Hematopoietic multipotent progenitor cell treated with erythropoietin and hydrocortisone succinate and interleukin-3 and kit ligand, for 6 days (in vitro differentiated cells): ENCODE data around the gene NFKB1.
"Not testable (repeated sequence)": the region's sequence is repeated elsewhere in the genome, so short reads cannot be mapped to it uniquely, and the experiment has no call there.

Experiments used
- DNase-seq: peaks from one replicate; pipeline ENCODE4 v3.0.0-alpha.2; 2015

The NFKB1 gene

DNA sequence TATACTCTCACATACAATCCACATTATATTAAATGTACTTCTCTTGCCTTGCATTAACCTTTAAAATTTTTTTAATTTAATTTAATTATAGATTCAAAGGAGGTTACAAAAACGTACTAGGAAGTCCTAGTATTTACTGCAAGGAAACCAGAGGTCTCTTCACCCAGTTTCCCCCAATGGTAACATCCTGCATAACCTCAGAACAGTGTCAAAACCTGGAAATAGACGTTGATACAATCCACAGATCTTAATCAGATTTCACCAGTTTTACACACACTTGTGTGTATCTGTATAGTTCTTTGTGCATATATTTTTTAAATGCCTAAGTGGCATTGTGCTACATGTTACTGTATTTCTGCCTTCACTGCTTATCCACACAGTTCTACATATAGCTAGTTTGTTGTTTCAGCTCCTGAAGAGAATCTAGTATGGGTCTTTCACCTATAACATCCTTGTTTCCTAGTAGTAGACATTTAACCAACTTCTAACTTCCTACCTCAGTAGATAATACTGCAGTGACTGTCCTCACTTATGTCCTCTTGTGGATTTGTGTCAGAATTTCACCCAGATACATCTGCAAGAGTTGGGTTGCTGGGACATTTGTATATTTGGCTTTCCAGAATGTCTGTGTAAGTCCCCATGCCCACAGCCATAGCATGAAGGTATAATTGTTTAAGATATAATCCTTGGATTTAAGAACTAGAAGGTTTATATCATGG is 103.2 kb downstream of the NFKB1 start:
- DNase-seq, result no peak

DNA sequence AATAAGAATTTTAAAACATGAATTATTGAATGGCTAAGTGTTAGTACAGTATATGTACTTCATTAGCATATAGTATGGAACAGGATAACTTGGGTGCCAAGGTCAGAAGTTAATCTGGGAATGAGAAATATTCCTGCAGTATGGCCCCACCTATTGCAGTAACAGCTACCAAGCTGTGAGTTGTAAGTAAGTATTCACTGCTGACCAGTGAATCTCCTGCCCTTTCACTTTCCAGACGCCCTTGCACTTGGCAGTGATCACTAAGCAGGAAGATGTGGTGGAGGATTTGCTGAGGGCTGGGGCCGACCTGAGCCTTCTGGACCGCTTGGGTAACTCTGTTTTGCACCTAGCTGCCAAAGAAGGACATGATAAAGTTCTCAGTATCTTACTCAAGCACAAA is 105.1 kb downstream of the NFKB1 start:
- no peak for DNase-seq

DNA sequence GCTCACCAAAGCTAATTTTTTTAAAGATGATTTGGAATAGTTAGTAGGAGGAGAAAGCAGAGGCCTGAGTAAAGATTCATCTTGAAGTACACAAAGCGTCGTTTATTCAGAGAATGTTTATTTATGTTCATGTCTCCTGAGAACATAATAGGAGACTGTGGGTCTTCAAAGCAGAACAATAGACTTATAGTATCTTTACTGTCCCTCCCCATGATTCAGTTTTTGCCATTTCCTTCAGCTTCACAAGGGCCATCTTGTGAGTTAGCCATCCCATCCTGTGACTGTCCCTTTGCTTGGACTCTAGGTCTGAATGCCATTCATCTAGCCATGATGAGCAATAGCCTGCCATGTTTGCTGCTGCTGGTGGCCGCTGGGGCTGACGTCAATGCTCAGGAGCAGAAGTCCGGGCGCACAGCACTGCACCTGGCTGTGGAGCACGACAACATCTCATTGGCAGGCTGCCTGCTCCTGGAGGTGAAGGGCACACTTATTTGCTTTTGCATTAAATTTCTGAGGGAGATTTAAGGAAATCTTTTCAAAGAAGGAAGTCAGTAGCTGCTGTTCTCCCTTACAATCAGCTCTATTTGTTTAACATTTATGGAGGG is 105.8 kb downstream of the NFKB1 start:
- no peak for DNase-seq

DNA sequence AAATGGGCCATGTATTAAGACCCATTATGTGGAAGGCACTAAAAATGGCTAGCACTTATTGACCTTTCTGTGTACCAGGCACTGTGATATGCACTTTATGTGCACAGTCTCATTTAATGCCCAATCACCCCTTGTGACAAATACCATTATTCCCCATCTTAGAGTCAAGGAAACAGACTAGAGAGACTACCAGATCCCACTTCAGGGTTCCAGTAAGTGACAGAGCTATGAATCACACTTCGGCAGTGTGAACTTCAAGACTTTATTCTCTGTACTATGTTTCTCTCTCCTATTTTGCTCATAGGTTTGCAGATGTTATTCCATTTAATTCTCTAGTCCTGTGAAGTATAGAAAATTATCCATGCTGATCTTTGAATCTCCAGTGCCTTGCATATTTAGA is 107.0 kb downstream of the NFKB1 start:
- no peak for DNase-seq

DNA sequence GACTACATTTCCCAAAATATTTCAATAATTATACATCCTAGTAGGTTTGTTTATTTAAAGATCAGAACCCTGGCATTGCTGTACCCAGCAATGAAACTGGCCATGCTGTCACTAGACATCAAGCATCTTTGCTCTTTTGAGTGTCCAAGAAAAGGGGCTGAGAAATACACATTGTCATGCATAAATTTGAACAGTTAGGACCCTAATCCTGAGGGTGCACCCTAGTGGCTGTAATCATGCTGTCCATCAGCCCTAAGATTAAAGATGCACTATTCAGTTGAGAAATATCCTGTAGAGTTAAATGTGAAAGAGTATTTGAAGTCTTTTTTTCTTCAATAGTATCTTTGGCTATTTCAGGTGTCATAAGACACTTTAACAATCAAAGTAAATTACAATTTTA is 108.8 kb downstream of the NFKB1 start:
- DNase-seq, result peak; percentile 50

DNA sequence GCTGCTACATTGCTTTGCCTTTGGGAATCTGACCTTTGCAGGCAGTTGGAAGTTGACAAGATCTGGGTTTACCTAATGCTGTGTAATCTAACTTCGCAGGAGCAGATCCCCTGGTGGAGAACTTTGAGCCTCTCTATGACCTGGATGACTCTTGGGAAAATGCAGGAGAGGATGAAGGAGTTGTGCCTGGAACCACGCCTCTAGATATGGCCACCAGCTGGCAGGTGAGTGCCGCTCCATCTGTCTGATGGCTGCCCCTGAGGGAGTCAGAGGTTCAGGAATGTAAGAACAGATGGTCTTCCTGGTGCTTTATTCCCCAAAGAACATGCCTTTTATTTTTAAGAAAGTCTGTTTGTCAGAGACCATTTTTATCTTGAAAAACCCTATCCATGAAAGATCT is 109.3 kb downstream of the NFKB1 start:
- DNase-seq, result no peak

DNA sequence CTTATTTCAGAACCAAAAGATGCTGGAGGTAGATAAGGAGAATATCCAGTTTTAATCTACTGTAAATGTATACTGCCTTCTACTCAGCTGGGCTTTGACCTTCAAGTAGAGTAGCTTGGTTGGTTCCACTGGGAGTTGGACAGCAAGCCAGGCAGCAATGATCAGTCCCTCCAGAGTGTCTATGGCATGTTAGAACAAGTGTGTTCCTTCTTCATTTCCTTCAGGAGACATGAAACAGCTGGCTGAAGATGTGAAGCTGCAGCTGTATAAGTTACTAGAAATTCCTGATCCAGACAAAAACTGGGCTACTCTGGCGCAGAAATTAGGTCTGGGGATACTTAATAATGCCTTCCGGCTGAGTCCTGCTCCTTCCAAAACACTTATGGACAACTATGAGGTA is 111.1 kb downstream of the NFKB1 start:
- DNase-seq, result no peak

DNA sequence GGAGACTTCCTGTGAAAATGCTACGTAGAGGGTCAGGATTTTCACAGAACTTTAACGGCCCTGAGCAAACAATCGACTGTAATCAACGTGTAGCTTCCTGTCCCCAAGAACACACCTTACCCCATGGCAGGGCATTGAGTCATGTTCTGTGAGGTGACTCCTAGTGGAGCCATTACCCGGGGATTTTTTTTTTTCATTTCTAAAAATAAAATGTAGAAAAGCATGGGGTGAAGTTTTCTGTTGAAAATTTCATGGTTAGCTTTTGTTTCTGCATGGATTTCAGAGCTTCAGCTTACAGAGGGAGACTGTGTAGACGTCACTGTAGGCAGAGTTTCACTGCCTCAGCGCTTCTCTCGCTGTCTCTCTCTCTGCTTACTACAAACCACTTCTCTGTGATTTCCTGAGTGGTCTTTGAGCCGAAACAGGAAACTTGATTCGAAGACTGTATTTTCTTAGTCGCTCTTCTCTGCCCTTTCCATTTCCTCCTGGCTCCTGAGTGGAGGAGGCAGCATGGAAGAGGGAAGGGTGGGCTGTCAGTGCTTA is 111.7 kb downstream of the NFKB1 start:
- DNase-seq, result no peak

DNA sequence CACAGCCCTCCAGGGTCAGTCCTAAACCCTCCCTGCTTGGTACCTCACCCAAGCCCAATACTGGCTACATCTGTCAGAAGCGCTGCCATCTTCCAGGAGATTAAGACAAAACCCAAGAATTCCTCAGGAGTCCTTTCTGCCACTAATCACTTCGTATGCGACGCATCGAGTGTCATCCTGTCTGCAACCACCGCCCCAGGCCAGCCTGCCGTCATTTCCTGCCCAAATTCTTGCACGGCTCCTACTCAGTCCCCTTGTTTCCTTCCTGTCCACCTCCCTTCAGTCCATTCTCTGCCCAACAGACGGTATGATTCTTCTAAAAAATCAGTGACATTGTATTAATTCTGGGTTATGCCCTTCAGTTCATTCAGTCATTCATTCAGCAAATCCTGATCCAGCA is 113.6 kb downstream of the NFKB1 start:
- no peak for DNase-seq

DNA sequence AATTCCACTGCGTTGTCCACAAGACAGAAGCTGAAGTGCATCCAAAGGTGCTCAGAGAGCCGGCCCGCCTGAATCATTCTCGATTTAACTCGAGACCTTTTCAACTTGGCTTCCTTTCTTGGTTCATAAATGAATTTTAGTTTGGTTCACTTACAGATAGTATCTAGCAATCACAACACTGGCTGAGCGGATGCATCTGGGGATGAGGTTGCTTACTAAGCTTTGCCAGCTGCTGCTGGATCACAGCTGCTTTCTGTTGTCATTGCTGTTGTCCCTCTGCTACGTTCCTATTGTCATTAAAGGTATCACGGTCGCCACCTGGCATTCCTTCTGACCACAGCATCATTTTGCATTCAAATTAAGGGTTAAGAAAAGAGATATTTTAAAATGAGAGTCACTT is 115.5 kb downstream of the NFKB1 start:
- DNase-seq, result no peak

DNA sequence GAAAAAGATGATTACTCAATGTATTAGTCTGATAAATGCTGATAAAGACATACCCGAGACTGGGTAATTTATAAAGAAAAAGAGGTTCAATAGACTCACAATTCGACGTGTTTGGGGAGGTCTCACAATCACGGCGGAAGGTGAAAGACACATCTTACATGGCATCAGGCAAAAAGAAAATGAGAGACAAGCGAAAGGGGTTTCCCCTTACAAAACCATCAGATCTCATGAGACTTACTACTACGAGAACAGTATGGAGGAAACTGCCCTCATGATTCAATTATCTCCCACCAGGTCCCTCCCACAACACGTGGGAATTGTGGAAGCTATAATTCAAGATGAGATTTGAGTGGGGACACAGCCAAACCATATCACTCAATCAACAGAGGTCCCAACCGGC is 117.9 kb downstream of the NFKB1 start:
- DNase-seq, result not testable (repeated sequence)

DNA sequence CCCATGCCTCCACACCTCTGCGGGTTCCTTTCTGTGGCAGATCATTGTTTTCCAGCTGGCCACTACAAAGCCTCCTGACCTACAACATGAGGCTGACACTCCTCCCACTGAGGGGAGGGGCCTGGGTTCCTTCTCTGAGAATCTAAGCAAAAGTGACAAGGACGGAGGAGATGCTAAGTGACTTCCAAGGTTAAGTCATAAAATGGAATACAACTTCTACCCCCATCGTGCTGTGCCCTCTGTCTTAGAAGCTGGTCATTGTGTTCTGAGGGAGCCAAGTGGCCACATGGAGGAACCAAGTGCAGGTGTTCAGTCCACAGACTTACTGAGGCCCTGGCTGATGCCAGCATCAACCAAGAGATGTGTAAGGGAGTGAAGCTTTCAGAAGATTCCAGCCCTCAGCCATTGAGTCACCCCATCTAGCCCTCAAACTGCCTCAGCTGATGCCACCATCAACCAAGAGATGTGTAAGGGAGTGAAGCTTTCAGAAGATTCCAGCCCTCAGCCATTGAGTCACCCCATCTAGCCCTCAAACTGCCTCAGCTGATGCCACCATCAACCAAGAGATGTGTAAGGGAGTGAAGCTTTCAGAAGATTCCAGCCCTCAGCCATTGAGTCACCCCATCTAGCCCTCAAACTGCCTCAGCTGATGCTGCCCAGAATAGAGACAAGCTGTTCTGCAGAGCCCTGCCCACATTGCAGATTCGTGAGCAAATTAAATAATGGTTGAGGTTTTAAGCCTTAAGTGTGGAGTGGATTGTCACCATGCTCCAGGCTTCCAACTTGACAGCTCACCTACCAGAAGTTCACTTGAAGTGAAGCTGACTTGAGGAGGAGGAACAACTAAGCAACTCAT is 118.8 kb downstream of the NFKB1 start:
- DNase-seq, result not testable (repeated sequence)

DNA sequence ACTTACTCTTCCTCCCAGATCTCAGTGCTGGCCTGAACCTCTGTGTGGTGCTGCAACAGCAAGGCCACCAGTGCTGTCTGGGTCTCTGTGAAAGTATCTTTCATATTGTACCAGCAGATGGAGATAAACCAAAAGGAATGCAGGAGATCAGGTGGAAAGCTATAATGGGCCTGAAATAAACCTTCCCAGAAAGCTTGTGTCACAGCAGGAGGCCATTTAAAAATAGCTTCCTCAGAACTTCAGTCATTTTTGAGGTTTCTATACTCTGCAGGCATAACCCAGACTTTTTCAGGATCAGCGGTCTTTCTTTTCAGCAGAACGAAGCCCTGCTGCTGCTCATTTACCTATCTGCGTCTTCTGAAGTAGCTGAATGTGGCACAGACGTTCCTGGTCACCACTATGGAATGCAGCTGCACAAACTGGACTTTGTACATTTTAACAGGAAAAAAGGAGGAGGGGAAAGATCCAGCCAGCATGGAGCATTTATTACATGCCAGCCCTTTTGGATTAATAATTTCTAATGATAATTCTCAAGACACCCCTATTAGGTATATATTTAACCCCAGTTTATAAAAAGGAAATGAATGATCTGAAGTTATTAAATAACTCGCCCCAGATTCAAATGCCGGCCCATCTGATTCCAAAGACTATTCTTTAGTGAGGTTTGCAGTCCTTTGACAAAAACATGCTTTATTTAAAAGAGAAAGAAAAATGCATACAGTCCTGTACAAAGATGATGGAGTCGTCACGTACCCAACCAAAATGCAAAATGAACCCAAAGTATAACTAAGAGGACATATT is 119.7 kb downstream of the NFKB1 start:
- peak; percentile 76 for DNase-seq

DNA sequence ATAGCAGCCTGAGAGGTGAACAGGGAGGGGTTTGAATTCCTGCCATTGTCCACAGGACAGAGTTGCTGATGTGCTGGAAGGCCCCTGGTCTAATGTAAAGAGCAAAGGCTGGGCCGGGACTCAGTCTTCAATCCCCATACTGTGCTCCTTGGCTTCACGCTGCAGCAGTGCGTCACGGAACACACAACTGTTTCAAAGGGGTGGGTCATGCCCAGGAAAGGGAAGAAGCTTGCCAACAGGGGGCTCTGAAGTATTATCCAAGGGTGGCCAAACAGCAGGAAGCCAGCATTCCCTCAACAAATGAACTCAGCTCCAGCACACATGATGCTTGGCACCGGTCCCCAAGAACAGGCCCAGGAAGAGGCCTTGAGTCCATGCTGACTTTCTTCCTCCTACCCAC is 122.5 kb downstream of the NFKB1 start:
- peak; percentile 27 for DNase-seq

DNA sequence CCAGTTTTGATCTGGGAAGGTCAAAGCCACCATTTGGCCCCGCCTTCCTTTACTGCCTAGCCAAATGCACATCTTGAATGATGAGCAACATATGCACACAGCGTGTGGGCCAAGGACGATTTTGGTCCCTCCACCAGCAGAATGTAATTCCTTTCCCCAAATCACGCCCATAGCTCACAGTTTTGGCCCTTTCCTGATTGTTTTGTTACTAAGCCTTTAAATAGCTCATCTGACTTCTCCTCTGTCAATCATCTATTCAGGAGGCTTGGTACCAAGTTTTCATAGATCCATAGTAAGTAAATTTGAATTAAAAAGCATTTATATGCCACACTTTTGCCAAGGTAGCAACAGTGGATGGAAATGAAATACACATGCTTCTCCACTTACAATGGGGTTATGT is 123.3 kb downstream of the NFKB1 start:
- DNase-seq, result no peak

DNA sequence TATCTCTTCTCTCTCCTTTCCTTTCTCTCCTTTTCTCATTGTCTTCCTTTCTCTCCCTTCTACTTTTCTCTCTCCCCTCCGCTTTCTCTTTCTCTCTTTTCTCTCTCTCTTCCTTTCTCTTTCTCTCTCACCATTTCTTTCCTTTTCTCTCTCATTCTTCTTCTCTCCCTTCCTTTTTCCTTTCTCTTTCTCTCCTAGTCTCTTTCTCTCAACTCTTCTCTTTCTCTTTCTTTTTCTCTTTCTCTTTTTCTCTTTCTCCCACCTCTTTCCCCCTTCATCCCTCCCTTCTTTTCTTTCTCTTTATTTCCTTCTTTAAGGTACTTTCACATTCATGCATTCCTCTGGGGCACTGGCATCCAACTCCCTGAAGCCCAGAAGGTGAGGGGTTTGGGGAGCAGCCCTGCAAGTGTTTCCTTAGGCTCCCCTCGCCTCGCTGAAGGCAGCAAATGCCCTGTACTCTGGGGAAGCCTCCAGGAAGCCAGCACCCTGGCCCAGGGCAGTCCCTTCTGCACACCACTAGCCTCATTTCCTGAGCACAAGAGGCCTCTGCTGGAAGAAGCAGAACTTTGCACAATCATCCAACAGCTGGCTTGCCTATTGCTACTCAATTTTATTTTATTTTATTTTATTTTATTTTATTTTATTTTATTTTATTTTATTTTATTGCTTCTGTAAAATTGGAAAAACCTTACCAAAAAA is 124.2 kb downstream of the NFKB1 start:
- DNase-seq, result peak; percentile 82

DNA sequence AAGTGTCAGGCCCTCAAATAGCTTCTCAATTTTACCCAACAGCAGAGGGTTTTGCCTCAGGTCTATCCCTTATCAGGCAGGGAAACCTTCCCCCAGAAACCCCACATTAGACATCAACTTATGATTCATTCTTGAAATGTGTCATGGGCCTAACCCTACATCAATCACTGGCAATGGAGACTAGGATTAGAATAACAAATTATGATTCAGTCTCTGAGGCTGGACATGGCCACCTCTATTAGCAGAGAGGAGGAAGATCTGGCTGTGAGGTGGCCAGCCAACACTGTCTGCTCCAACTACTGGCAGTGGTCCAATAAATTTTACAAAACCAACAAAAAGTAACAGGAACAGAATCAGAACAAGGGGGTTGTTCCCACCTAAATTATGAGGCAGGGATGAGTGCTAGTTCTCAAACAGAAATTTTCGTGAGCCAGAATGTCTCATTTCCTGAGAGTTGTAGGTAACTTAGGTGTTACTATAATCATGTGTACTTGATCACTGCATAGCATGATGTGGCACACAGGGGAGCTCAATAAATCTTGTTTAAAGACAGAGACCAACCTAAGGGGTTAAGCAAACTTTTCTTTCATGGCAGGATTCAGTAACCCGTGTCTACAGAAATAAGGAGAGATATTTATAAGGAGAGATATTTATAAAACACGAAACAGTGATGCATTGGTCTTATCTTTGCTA is 126.8 kb downstream of the NFKB1 start:
- peak; percentile 45 for DNase-seq

DNA sequence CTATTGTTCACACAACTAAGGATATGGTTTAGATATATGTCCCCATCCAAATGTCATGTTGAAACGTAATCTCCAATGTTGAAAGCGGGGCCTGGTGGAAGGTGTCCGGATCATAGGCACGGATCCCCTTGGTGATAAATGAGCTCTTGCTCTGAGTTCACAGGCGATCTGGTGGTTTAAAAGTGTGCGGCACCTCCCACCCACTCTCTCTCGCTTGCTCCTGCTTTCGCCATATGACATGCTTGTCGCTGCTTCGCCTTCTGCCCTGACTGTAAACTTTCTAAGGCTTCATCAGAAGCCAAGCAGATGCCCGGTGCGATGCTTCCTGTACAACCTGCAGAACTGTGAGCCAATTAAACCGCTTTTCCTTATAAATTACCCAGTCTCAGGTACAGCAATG is 128.5 kb downstream of the NFKB1 start:
- no peak for DNase-seq

DNA sequence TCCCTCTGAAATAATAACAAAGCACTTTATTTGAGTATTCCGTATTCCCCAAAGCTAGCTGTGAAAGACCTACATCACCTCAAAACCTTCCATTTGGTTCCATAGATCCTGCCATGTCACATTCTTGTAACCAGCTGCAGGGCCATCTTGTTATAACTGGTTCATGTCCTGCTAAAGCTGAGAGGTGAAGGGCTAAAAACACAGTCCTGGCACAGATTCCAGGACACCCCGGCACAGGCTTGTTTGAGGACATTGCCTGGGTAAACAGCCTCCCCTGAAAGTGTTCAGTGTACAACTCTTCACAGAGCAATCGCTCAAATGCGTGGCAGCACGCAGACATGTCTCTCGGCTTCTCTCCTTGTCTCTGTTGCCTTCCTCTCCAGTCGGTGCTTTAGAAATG is 130.5 kb downstream of the NFKB1 start:
- DNase-seq, result no peak

DNA sequence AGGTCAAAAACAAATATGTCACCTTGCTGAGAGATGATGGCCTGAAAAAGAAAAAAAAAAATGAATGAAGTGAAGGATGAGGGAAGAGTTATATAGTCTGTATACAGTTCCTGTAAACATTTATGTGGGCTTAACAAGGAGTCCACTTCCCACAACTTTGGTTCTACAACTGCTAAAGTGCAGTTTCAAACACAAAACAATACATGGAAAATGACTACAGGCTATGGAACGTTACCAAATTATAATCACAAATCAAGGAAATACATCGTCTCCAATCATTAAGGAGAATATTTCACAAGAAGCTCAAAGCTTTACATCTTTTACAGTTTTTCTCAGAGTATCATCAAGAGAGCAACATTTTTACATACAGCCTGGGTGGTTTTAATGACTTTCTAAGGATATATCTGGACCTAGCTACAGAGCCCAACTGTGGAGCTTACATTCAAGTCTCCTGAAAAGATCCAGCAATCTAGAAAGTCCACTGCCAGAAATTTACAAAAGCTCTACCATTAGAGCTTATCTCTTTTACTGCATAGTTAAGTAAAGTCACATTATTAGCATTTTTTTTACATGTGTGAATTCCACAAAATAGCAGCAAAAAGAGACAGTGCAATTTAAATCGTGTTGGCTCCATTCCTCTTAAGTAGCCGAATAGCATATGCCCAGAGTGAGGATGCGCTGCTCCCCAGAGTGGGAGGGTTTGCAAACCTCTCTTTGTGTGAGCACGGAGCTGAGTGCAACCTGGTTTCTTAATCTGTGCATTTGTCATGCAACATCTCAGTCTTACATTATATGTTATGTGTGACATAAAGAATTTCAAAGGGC is 131.3 kb downstream of the NFKB1 start:
- DNase-seq, result no peak

DNA sequence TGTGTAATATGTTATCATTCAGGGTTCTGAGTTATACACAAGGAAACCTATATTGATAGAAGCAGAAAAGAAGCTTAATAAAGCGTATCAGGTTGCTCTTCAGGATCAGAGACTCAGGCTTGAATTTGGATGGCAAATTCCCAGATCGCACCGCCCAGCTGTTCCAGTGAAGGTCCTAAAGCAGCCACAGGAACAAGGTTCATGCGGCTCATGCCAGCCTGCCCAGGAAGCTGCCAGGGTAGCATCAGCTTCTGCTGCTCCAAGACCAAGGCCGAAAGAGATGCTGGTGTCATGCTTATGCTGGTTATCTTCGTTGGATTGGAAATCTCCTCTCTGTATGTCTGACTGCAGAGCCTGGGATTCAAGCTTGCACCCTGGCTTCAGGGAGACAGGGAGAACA is 131.9 kb downstream of the NFKB1 start:
- DNase-seq, result no peak
